Measurements from ENCODE around the gene SCNN1A.
A peak's percentile ranks its signal among the peaks of the same experiment; 100 is the strongest.

Gene SCNN1A

DNA sequence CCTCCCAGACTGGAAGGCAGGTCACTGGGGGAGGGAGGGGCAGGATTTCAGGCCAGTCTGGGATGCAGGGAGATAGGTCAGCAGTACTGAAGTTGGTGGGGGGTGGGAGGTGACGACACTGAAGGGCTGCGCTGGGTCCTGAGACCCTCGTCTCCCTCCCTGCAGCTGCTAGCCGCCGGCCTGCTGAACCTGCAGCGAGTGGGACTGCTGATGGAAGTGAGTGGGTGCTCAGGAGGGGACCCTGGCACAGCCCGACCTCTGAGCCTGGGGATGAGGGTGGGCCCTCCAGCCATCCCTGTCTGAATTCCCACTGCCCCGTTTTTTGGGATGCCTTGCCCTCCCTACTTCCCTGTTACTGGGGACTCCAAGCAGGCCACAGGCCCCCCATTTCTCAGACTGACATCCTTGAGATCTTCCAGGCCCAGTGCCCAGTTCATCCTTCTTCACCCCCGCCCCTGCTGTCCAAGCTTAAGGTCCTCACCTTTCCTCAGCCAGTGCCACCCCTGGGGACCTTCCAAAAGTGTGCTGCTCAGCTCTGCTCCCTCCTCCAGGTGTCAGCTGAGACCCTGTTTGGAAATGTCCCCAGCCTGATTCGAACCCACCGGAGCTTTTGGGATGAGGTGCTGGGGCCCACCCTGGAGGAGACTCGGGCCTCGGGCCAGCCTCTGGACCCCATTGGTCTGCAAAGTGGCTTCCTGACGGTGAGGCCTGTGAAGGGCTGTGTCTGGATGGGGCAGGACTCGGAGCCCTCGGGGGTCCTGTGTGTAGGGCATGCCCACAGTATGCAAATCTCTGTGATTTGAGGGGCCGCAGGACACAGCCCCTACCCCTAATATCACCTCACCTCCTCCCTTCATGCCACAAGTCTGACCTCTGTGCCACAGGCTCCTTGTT lies 59.4 kb downstream of the SCNN1A start:
- H3K27ac ChIP-seq (ENCODE audit: low read depth, low read length): no peak overlapping the region
- H3K79me2 ChIP-seq (ENCODE audit: control insufficient read depth, insufficient read depth, low read length, poor library complexity): peaks cover 4% of the 10 kb centered on the region
- no peak overlapping the region for H2BK5ac ChIP-seq (ENCODE audit: low read depth, low read length, poor library complexity)
- H2BK120ac ChIP-seq (ENCODE audit: insufficient read depth, low read length, poor library complexity): no peak overlapping the region
- no peak overlapping the region for H3K9ac ChIP-seq (ENCODE audit: low read length)
- H4K12ac ChIP-seq (ENCODE audit: low read depth, low read length): no peak overlapping the region
- H2AFZ ChIP-seq (ENCODE audit: insufficient read depth, low read length, poor library complexity): no peak overlapping the region
- peak overlapping the region; percentile 22 for H2AK5ac ChIP-seq (ENCODE audit: low read length)
- H3K27me3 ChIP-seq (ENCODE audit: insufficient read depth, low read length): no peaks in the 10 kb centered on the region
- peaks cover 3% of the 10 kb centered on the region for H3K9me3 ChIP-seq (ENCODE audit: insufficient read depth, low read depth, low read length)
- no peak overlapping the region for H3K23ac ChIP-seq (ENCODE audit: low read length)
- no peak for DNase-seq
- no peak overlapping the region for H3K4ac ChIP-seq (ENCODE audit: low read depth, low read length)
- no peak overlapping the region for H3K18ac ChIP-seq (ENCODE audit: low read length)
- H4K91ac ChIP-seq (ENCODE audit: low read depth, low read length): no peak overlapping the region
- no peak overlapping the region for H4K8ac ChIP-seq (ENCODE audit: low read depth, low read length)
- peaks cover 31 to 41% of the 10 kb centered on the region in 2 experiments for H3K4me1 ChIP-seq (ENCODE audit: control insufficient read depth in 1 of 2, insufficient read depth in 2 of 2, low read length in 2 of 2)
- H3K4me2 ChIP-seq (ENCODE audit: low read length): no peak overlapping the region
- H3K4me3 ChIP-seq (ENCODE audit: low read depth, low read length): no peak overlapping the region
- H3K14ac ChIP-seq (ENCODE audit: low read length): no peak overlapping the region
- no CpG with 5 or more reads among the region's 17 CpGs for WGBS (ENCODE audit: extremely low coverage, insufficient coverage, insufficient read length)
- H2BK12ac ChIP-seq (ENCODE audit: low read length): no peak overlapping the region
- peaks cover 12% of the 10 kb centered on the region for H3K79me1 ChIP-seq (ENCODE audit: low read length)
- H3K36me3 ChIP-seq (ENCODE audit: control insufficient read depth in 1 of 2, insufficient read depth in 2 of 2, low read length in 2 of 2): peaks cover 7 to 8% of the 10 kb centered on the region in 2 experiments

DNA sequence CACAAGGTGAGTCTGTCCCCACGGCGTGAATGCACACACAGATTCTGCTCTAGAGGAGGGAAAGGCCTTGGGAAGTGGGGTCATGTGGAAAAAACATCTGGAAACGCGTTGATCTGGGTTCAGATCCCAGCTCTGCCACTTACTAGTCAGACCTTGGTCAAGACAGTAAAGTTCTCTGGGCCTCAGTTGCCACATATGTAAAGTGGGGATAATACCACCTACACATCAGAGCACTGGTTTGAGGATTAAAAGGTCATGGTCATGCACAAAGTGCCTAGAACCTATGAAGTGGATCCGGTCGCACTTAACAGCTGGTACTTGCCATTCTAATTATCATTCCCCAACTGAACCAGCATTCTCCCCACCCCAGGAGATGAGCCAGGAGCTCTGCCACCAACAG lies 60.2 kb downstream of the SCNN1A start:
- Histone ChIP-seq H3K23ac (ENCODE audit: low read length) (no peak overlapping the region), H2BK120ac (ENCODE audit: insufficient read depth, low read length, poor library complexity) (no peak overlapping the region), H3K4me3 (ENCODE audit: low read depth, low read length) (no peak overlapping the region), H3K14ac (ENCODE audit: low read length) (no peak overlapping the region), H3K9ac (ENCODE audit: low read length) (no peak overlapping the region), H2AFZ (ENCODE audit: insufficient read depth, low read length, poor library complexity) (no peak overlapping the region), H2AK5ac (ENCODE audit: low read length) (no peak overlapping the region), H3K4me1 (ENCODE audit: control insufficient read depth in 1 of 2, insufficient read depth in 2 of 2, low read length in 2 of 2) (peaks cover 35 to 45% of the 10 kb centered on the region in 2 experiments), H4K8ac (ENCODE audit: low read depth, low read length) (no peak overlapping the region), H3K27ac (ENCODE audit: low read depth, low read length) (no peak overlapping the region), H2BK12ac (ENCODE audit: low read length) (no peak overlapping the region), H3K36me3 (ENCODE audit: control insufficient read depth in 1 of 2, insufficient read depth in 2 of 2, low read length in 2 of 2) (peaks cover 7 to 8% of the 10 kb centered on the region in 2 experiments), H2BK5ac (ENCODE audit: low read depth, low read length, poor library complexity) (no peak overlapping the region), H3K9me3 (ENCODE audit: insufficient read depth, low read depth, low read length) (peaks cover 3% of the 10 kb centered on the region), H3K18ac (ENCODE audit: low read length) (no peak overlapping the region), H3K27me3 (ENCODE audit: insufficient read depth, low read length) (no peaks in the 10 kb centered on the region), H3K4me2 (ENCODE audit: low read length) (no peak overlapping the region), H3K79me1 (ENCODE audit: low read length) (peaks cover 16% of the 10 kb centered on the region), H3K4ac (ENCODE audit: low read depth, low read length) (no peak overlapping the region), H3K79me2 (ENCODE audit: control insufficient read depth, insufficient read depth, low read length, poor library complexity) (peaks cover 4% of the 10 kb centered on the region), H4K91ac (ENCODE audit: low read depth, low read length) (no peak overlapping the region), H4K12ac (ENCODE audit: low read depth, low read length) (no peak overlapping the region)
- no peak for DNase-seq
- WGBS (ENCODE audit: extremely low coverage, insufficient coverage, insufficient read length): no CpG with 5 or more reads among the region's 6 CpGs

DNA sequence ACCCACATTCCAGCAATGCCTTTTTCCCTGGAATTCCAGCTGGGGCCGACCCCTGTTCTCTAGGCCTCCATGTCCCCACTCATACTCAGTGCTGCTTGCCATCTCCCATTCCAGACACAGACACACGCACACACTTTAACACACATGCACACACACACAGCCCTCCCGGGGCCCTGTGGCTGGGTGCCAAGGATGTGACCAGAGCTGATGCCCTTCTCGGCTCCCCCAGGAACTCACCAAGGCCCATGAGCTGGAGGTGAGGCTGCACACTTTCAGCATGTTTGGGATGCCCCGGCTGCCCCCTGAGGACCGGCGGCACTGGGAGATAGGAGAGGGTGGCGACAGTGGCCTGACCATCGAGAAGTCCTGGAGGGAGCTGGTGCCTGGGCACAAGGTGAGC lies 60.6 kb downstream of the SCNN1A start:
- Histone ChIP-seq H3K4me1 (ENCODE audit: control insufficient read depth in 1 of 2, insufficient read depth in 2 of 2, low read length in 2 of 2) (peaks cover 38 to 48% of the 10 kb centered on the region in 2 experiments), H3K23ac (ENCODE audit: low read length) (no peak overlapping the region), H3K9ac (ENCODE audit: low read length) (no peak overlapping the region), H4K91ac (ENCODE audit: low read depth, low read length) (peak overlapping the region; percentile 15), H3K79me1 (ENCODE audit: low read length) (peaks cover 17% of the 10 kb centered on the region), H3K4me2 (ENCODE audit: low read length) (no peak overlapping the region), H3K36me3 (ENCODE audit: control insufficient read depth in 1 of 2, insufficient read depth in 2 of 2, low read length in 2 of 2) (peaks cover 7 to 8% of the 10 kb centered on the region in 2 experiments), H4K8ac (ENCODE audit: low read depth, low read length) (no peak overlapping the region), H2BK120ac (ENCODE audit: insufficient read depth, low read length, poor library complexity) (no peak overlapping the region), H2AK5ac (ENCODE audit: low read length) (no peak overlapping the region), H3K27ac (ENCODE audit: low read depth, low read length) (no peak overlapping the region), H3K79me2 (ENCODE audit: control insufficient read depth, insufficient read depth, low read length, poor library complexity) (peaks cover 4% of the 10 kb centered on the region), H3K4ac (ENCODE audit: low read depth, low read length) (no peak overlapping the region), H3K18ac (ENCODE audit: low read length) (no peak overlapping the region), H3K27me3 (ENCODE audit: insufficient read depth, low read length) (no peaks in the 10 kb centered on the region), H2AFZ (ENCODE audit: insufficient read depth, low read length, poor library complexity) (no peak overlapping the region), H3K4me3 (ENCODE audit: low read depth, low read length) (no peak overlapping the region), H2BK12ac (ENCODE audit: low read length) (no peak overlapping the region), H3K14ac (ENCODE audit: low read length) (no peak overlapping the region), H4K12ac (ENCODE audit: low read depth, low read length) (no peak overlapping the region), H3K9me3 (ENCODE audit: insufficient read depth, low read depth, low read length) (peaks cover 2% of the 10 kb centered on the region), H2BK5ac (ENCODE audit: low read depth, low read length, poor library complexity) (no peak overlapping the region)
- no CpG with 5 or more reads among the region's 9 CpGs for WGBS (ENCODE audit: extremely low coverage, insufficient coverage, insufficient read length)
- DNase-seq: no peak

- Histone ChIP-seq H2AFZ (ENCODE audit: insufficient read depth, low read length, poor library complexity) (no peak overlapping the region), H2AK5ac (ENCODE audit: low read length) (peak overlapping the region; percentile 44), H2BK12ac (ENCODE audit: low read length) (peak overlapping the region; percentile 55), H3K23ac (ENCODE audit: low read length) (no peak overlapping the region), H3K4ac (ENCODE audit: low read depth, low read length) (no peak overlapping the region), H4K12ac (ENCODE audit: low read depth, low read length) (no peak overlapping the region), H3K9ac (ENCODE audit: low read length) (no peak overlapping the region), H3K4me3 (ENCODE audit: low read depth, low read length) (no peak overlapping the region), H2BK5ac (ENCODE audit: low read depth, low read length, poor library complexity) (no peak overlapping the region), H3K79me2 (ENCODE audit: control insufficient read depth, insufficient read depth, low read length, poor library complexity) (peaks cover 4% of the 10 kb centered on the region), H3K9me3 (ENCODE audit: insufficient read depth, low read depth, low read length) (no peaks in the 10 kb centered on the region), H3K27ac (ENCODE audit: low read depth, low read length) (peak overlapping the region; percentile 3), H3K36me3 (ENCODE audit: control insufficient read depth in 1 of 2, insufficient read depth in 2 of 2, low read length in 2 of 2) (peaks cover 4 to 5% of the 10 kb centered on the region in 2 experiments), H3K79me1 (ENCODE audit: low read length) (peaks cover 17% of the 10 kb centered on the region), H4K8ac (ENCODE audit: low read depth, low read length) (peak overlapping the region; percentile 15), H2BK120ac (ENCODE audit: insufficient read depth, low read length, poor library complexity) (peak overlapping the region; percentile 43), H3K18ac (ENCODE audit: low read length) (peak overlapping the region; percentile 35), H3K27me3 (ENCODE audit: insufficient read depth, low read length) (no peaks in the 10 kb centered on the region), H4K91ac (ENCODE audit: low read depth, low read length) (peak overlapping the region; percentile 40), H3K4me2 (ENCODE audit: low read length) (no peak overlapping the region), H3K4me1 (ENCODE audit: control insufficient read depth in 1 of 2, insufficient read depth in 2 of 2, low read length in 2 of 2) (peaks cover 38 to 49% of the 10 kb centered on the region in 2 experiments), H3K14ac (ENCODE audit: low read length) (peak overlapping the region; percentile 30)
- WGBS (ENCODE audit: extremely low coverage, insufficient coverage, insufficient read length): no CpG with 5 or more reads among the region's 14 CpGs
- DNase-seq: peak in 1 of 2 donors; percentile 51
Observed at GRCh38 chr12:6313326-6313940, 61.9 kb downstream of the SCNN1A start.

Data from trophoblast cell (in vitro differentiated cells and primary cell).